Activated naive CD8-positive, alpha-beta T cell treated with anti-CD3 and anti-CD28 coated beads for 36 hours (primary cell): ENCODE data around the gene NFU1. TPM values are rescaled to one million over a fixed set of nuclear protein-coding genes. Genes with fewer than 3 reads are reported as not detected.
"Not testable (repeated sequence)": the region's sequence is repeated elsewhere in the genome, so short reads cannot be mapped to it uniquely, and the experiment has no call there.

Source experiments
- DNase-seq: peaks from one replicate; pipeline ENCODE4 v3.0.0; 2021
- H3K27ac Mint-ChIP-seq: one replicate; pipeline ENCODE4 v1.8.0; 2022; ENCODE audit warnings: mild to moderate bottlenecking, moderate library complexity, mixed read lengths
- H3K27me3 Mint-ChIP-seq: one replicate; pipeline ENCODE4 v1.8.0; 2022; ENCODE audit warnings: mild to moderate bottlenecking, mixed read lengths
- H3K36me3 Mint-ChIP-seq: one replicate; pipeline ENCODE4 v1.8.0; 2021; ENCODE audit warnings: mild to moderate bottlenecking, mixed read lengths
- H3K4me1 Mint-ChIP-seq: one replicate; pipeline ENCODE4 v1.8.0; 2021; ENCODE audit warnings: mixed read lengths
- H3K4me3 Mint-ChIP-seq: one replicate; pipeline ENCODE4 v1.8.0; 2022; ENCODE audit warnings: mild to moderate bottlenecking, moderate library complexity, mixed read lengths
- H3K9me3 Mint-ChIP-seq: one replicate; pipeline ENCODE4 v1.8.0; 2022; ENCODE audit warnings: mixed read lengths
- total RNA-seq, 2 experiments: library from RNA; stranded (reverse); gene quantifications; one replicate each; pipeline ENCODE4 v1.2.3, GENCODE V29; 2021

NFU1 gene
- total RNA-seq, 2 experiments from 2014 or later: 47.4 to 50.9 TPM

DNA sequence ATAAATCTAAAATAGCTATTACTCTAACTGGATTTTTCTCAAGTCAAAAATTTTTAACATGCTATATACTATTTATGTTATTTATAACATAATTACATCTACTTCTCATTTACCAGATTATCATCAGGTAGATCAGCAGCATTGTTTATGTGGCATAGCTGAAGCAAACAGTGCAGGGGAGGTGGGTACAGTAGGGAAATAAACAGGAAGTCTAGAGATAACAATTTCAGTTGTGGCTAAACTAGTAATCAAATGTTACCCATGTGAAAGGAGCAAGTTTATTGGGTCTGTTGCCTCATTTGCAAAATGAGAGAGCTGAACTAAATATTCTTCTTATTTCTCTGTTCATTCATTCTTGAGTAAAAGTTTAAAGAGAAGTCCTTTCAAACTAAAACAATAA, 77.9 kb downstream of the NFU1 start:
- peaks cover 23% of the 10 kb centered on the region for H3K36me3 Mint-ChIP-seq
- no peak overlapping the region for H3K27ac Mint-ChIP-seq
- H3K4me1 Mint-ChIP-seq: no peaks in the 10 kb centered on the region
- no peaks in the 10 kb centered on the region for H3K27me3 Mint-ChIP-seq
- no peak overlapping the region for H3K4me3 Mint-ChIP-seq
- DNase-seq: no peak
- no peaks in the 10 kb centered on the region for H3K9me3 Mint-ChIP-seq

DNA sequence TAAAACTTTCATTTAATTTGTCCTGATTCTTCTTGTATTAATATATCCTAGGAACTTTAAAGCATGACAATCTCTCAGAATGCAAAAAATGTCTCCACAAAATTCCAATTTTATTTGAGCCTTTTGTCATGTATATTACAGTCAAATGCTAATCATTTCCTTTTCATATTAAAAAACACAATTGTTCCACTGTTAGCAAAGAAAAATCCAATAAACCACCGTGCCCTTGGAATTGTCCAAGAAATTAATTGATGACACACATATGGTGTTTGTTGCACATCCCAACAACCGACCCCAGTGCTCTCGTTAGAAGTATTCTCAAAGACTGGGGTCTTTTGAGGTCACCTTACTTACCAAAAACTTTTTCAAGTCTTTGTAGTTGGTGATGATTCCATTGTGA, 78.3 kb downstream of the NFU1 start:
- Mint-ChIP-seq H3K27me3 (no peaks in the 10 kb centered on the region), H3K4me1 (no peaks in the 10 kb centered on the region), H3K27ac (no peak overlapping the region), H3K36me3 (peaks cover 23% of the 10 kb centered on the region), H3K4me3 (no peak overlapping the region), H3K9me3 (no peaks in the 10 kb centered on the region)
- no peak for DNase-seq

DNA sequence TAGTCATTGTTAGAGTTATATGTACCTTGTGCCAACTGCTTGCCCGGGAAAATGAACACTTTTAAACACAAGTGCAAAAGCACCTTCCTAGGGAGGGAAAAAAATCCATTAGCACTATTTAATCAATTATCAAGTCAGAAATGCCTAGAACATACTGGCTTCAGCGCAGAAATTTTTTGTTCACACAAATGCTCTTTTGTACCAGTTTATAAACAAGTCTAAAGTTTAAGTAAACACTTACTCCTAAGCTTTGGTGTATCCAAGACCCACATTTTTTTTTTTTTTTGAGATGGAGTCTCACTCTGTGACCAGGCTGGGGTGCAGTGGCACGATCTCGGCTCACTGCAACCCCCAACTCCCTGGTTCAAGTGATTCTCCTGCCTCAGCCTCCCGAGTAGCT, 80.8 kb downstream of the NFU1 start:
- no peaks in the 10 kb centered on the region for H3K4me1 Mint-ChIP-seq
- no peak overlapping the region for H3K4me3 Mint-ChIP-seq
- no peak for DNase-seq
- H3K27me3 Mint-ChIP-seq: no peaks in the 10 kb centered on the region
- no peak overlapping the region for H3K27ac Mint-ChIP-seq
- peaks cover 26% of the 10 kb centered on the region for H3K36me3 Mint-ChIP-seq
- no peaks in the 10 kb centered on the region for H3K9me3 Mint-ChIP-seq

DNA sequence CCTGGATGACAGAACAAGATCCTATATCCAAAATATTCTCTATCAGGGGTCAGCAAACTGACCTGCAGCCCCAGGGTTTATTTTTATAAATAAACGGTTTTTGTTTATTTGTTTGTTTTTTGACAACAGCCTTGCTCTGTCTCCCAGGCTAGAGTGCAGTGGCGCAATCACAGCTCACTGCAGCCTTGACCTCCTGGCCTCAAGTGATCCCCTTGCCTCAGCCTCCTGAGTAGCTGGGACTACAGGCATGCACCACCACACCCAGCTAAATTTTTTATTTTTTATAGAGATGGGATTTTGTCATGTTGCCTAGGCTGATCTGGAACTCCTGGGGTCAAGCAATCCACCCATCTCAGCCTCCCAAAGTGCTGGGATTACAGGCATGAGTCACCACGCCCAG, 82.3 kb downstream of the NFU1 start:
- not testable (repeated sequence) for H3K4me1 Mint-ChIP-seq, H3K27ac Mint-ChIP-seq, H3K27me3 Mint-ChIP-seq, H3K4me3 Mint-ChIP-seq, H3K9me3 Mint-ChIP-seq, DNase-seq
- H3K36me3 Mint-ChIP-seq: peaks cover 26% of the 10 kb centered on the region

DNA sequence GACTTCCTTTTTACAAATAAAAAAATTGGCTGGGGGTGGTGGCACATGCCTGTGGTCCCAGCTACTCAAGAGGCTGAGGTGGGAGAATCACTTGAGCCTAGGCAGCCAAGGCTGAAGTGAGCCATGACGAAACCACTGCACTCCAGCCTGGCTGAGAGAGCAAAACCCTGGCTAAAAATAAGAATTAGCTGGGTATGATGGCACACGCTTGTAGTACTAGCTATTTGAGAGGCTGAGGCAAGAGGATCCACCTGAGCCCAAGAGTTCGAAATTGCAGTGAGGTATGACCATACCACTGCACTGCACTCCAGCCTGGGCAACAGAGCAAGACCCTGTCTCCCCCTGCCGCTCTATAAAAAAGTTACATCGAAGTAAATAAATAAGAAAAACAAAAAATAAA, 83.9 kb downstream of the NFU1 start:
- Mint-ChIP-seq H3K36me3 (peaks cover 31% of the 10 kb centered on the region), H3K27ac (no peak overlapping the region), H3K9me3 (no peaks in the 10 kb centered on the region), H3K27me3 (no peaks in the 10 kb centered on the region), H3K4me3 (no peak overlapping the region), H3K4me1 (no peaks in the 10 kb centered on the region)
- DNase-seq: no peak

DNA sequence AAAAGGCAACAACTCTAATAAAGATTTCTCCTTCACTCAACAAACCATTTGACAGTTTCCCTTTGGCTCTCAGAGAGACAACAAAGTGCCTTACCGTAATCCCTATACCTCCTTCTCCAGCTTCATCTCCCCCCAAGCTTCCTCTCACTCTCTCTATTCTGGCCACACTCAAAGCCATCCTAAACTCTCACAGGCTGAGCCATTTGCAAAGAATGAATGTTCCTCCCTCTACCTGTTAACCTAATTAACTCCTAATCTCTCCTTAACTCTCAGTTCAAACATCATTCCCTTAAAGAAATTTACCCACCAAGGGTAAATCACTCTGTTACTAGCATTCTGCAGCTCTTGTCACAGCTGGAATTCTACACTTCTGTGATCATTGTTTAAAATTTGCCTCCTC, 88.5 kb downstream of the NFU1 start:
- no peak overlapping the region for H3K27ac Mint-ChIP-seq
- no peak overlapping the region for H3K4me3 Mint-ChIP-seq
- no peak for DNase-seq
- no peaks in the 10 kb centered on the region for H3K9me3 Mint-ChIP-seq
- peaks cover 26% of the 10 kb centered on the region for H3K36me3 Mint-ChIP-seq
- H3K4me1 Mint-ChIP-seq: peaks cover 18% of the 10 kb centered on the region
- no peaks in the 10 kb centered on the region for H3K27me3 Mint-ChIP-seq

Other genes with a start within 250 kb of the NFU1 start
- 10 to 100 TPM; 34.3 to 35.7 TPM for gene GFPT1, start 50.2 kb downstream of the NFU1 start, total RNA-seq
- 10 to 100 TPM; 78.3 to 85.4 TPM for gene AAK1, start 206.3 kb upstream of the NFU1 start, total RNA-seq